ENCODE measurements around the gene RABGAP1. TPM values are rescaled to one million over a fixed set of nuclear protein-coding genes. Genes with fewer than 3 reads are reported as not detected.

RABGAP1 gene
- total and polyA plus RNA-seq, 10 of the 15 experiments (the other 5 are each of a cell fraction or from before 2014, with no cell fraction given), result 2.6 to 31.6 (median 12.5) TPM

- 95% methylated on average over 1 of the region's 1 CpG for WGBS (ENCODE audit: insufficient coverage, insufficient replicate concordance, low lambda C conversion rate, missing lambda C conversion rate)
- peak; percentile 10; the same call in 1 of the 3 replicates for ATAC-seq
- ChIA-PET RAD21 (ENCODE audit: unreplicated experiment) (interaction anchor here (1.3 kb wide), 1 partner anchor 93 kb away, joined by 3 read pairs; no protein-coding TSS in a partner anchor), POLR2A (interaction anchor here (1.1 to 1.8 kb wide), 2 partner anchors 13 to 15 kb away, joined by 3 to 4 read pairs; no protein-coding TSS in a partner anchor), SMC1A (ENCODE audit: uncharacterized antibody, unreplicated experiment) (interaction anchor here (0.7 to 3.4 kb wide), 7 partner anchors 15 to 102 kb away, joined by 3 to 10 read pairs (median 4); partner anchors contain the start of genes PDCL and ZBTB6), CTCF (interaction anchor here (1.1 to 2.9 kb wide), 5 partner anchors 11 to 451 kb away, joined by 3 to 12 read pairs (median 5); no protein-coding TSS in a partner anchor)
- no peak overlapping the region for H3K9ac ChIP-seq (ENCODE audit: control insufficient read depth, insufficient read depth, low read length)
- no peak overlapping the region for H3K4me3 ChIP-seq
- no peak overlapping the region for H3K4me2 ChIP-seq (ENCODE audit: control insufficient read depth, insufficient read depth)
- no peak overlapping the region for H3K27ac ChIP-seq (ENCODE audit: control insufficient read depth, insufficient read depth)
- no peak for FAIRE-seq
- DNase-seq (ENCODE audit: low read depth, low spot score), result no peak
- peaks cover 0 to 8% of the 10 kb centered on the region in 2 experiments; a peak in 3 of 4 replicates for H3K36me3 ChIP-seq (ENCODE audit: control insufficient read depth in 2 of 2, insufficient read depth in 2 of 2, low read length in 1 of 2)
- BruUV-seq (replicated peaks), result no TSS peak
- H2AFZ ChIP-seq (ENCODE audit: control insufficient read depth, low read depth, low read length), result no peak overlapping the region
- TF ChIP-seq MXI1 (IDR thresholded peaks at IDR 0.05; ENCODE audit: low read depth, low read length) (no peak), RAD51 (IDR thresholded peaks at IDR 0.05) (no peak)
- H3K4me1 ChIP-seq (ENCODE audit: control insufficient read depth, insufficient read depth, low read length), result peaks cover 6% of the 10 kb centered on the region
- H3K9me3 ChIP-seq (replicated peaks; ENCODE audit: control insufficient read depth, insufficient read depth, low read length), result no peaks in the 10 kb centered on the region
- no peaks in the 10 kb centered on the region for H3K27me3 ChIP-seq (replicated peaks in 1 of 2; ENCODE audit: control insufficient read depth in 2 of 2, insufficient read depth in 2 of 2, low read length in 1 of 2)
- H3K79me2 ChIP-seq (ENCODE audit: control insufficient read depth, insufficient read depth, low read length), result peaks cover 50% of the 10 kb centered on the region
- in situ Hi-C loops (cut with MboI) (no loop called here), intact Hi-C loops (cut with micrococcal nuclease; ENCODE audit: unreplicated experiment) (loop anchor here (2.0 kb wide), 1 partner anchor 93 kb away; no protein-coding TSS in a partner anchor)
- no peaks in the 10 kb centered on the region for H4K20me1 ChIP-seq (ENCODE audit: control insufficient read depth, insufficient read depth)
Measured at GRCh38 chr9:122897969-122898368, 42.9 kb upstream of the RABGAP1 start.

DNA sequence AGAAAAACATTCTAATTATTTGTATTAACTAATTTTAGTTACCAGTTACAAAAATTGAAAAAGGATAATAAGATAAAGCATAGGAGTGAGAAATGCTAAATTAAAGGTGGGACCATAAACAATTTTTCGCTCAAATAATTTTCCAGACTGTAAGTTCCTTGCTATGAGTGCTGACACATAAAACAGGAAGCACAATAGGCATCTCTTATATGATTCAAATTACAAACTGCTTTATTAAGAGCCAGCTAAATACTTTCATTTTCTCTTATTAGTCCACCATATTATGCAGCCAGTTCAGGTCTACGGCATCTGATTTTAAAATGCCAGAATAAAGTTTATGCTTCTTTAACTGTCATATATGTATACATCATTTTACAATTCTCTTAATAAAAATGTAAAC, 40.0 kb upstream of the RABGAP1 start:
- peak overlapping the region; percentile 68 for H3K9ac ChIP-seq (ENCODE audit: control insufficient read depth, insufficient read depth, low read length)
- H3K27me3 ChIP-seq (replicated peaks in 1 of 2; ENCODE audit: control insufficient read depth in 2 of 2, insufficient read depth in 2 of 2, low read length in 1 of 2), result no peaks in the 10 kb centered on the region
- H3K4me1 ChIP-seq (ENCODE audit: control insufficient read depth, insufficient read depth, low read length), result peaks cover 6% of the 10 kb centered on the region
- 8% methylated on average over 2 of the region's 2 CpGs for WGBS (ENCODE audit: insufficient coverage, insufficient replicate concordance, low lambda C conversion rate, missing lambda C conversion rate)
- ChIA-PET SMC1A (ENCODE audit: uncharacterized antibody, unreplicated experiment) (interaction anchor here (0.7 to 5.0 kb wide), 10 partner anchors 8 to 449 kb away, joined by 3 to 25 read pairs (median 4); partner anchors contain the start of genes ZBTB26 and ZBTB6), POLR2A (interaction anchor here (0.6 to 5.7 kb wide), 6 partner anchors 9 to 876 kb away, joined by 3 to 53 read pairs (median 6); partner anchors contain the start of genes RABGAP1, ZBTB26 and ZBTB6), CTCF (interaction anchor here (0.5 to 2.0 kb wide), 8 partner anchors 11 to 332 kb away, joined by 3 to 10 read pairs (median 4); partner anchors contain the start of genes RABGAP1 and ZBTB6), RAD21 (ENCODE audit: unreplicated experiment) (interaction anchor here (0.6 to 1.4 kb wide), 9 partner anchors 11 to 449 kb away, joined by 3 to 7 read pairs (median 3); partner anchors contain the start of genes ZBTB26 and ZBTB6)
- peaks cover 71% of the 10 kb centered on the region for H3K79me2 ChIP-seq (ENCODE audit: control insufficient read depth, insufficient read depth, low read length)
- peak overlapping the region; percentile 83 for H3K4me2 ChIP-seq (ENCODE audit: control insufficient read depth, insufficient read depth)
- H3K36me3 ChIP-seq (ENCODE audit: control insufficient read depth in 2 of 2, insufficient read depth in 2 of 2, low read length in 1 of 2), result peaks cover 0 to 5% of the 10 kb centered on the region in 2 experiments; a peak in 3 of 4 replicates
- H2AFZ ChIP-seq (ENCODE audit: control insufficient read depth, low read depth, low read length), result peak overlapping the region; percentile 32; the same call in 1 of the 2 replicates
- DNase-seq (ENCODE audit: low read depth, low spot score), result no peak
- peak overlapping the region; percentile 82 for H3K27ac ChIP-seq (ENCODE audit: control insufficient read depth, insufficient read depth)
- H4K20me1 ChIP-seq (ENCODE audit: control insufficient read depth, insufficient read depth), result no peaks in the 10 kb centered on the region
- no peak for FAIRE-seq
- H3K4me3 ChIP-seq, result peak overlapping the region; percentile 59; the same call in 1 of the 2 replicates
- ATAC-seq, result peak; percentile 23
- H3K9me3 ChIP-seq (replicated peaks; ENCODE audit: control insufficient read depth, insufficient read depth, low read length), result no peaks in the 10 kb centered on the region
- intact Hi-C loops (cut with micrococcal nuclease; ENCODE audit: unreplicated experiment), result loop anchor here (10.0 kb wide), 1 partner anchor 444 kb away; no protein-coding TSS in a partner anchor
- in situ Hi-C loops (cut with MboI), result loop anchor here (25.0 kb wide), 1 partner anchor 1962 kb away; the partner anchor contains the start of genes ARPC5L, RPL35 and WDR38
- no TSS peak for BruUV-seq (replicated peaks)
- TF ChIP-seq JUNB (IDR thresholded peaks at IDR 0.05) (no peak), GATAD2B (conservative IDR thresholded peaks at IDR 0.05; ENCODE audit: low read depth) (no peak), POU2F2 (IDR thresholded peaks at IDR 0.05; ENCODE audit: borderline replicate concordance, low read depth, low read length) (no peak), PML (IDR thresholded peaks at IDR 0.05; ENCODE audit: low read length) (no peak; the same call in 1 of the 2 replicates), RAD51 (IDR thresholded peaks at IDR 0.05) (0 out of 2 replicates have a peak, but pooled peaks have one; percentile 29), MXI1 (IDR thresholded peaks at IDR 0.05; ENCODE audit: low read depth, low read length) (no peak), TCF7 (IDR thresholded peaks at IDR 0.05; ENCODE audit: borderline replicate concordance) (no peak), YBX1 (IDR thresholded peaks at IDR 0.05) (no peak), EZH2 (IDR thresholded peaks at IDR 0.05; ENCODE audit: borderline replicate concordance, control insufficient read depth, low read depth, low read length) (no peak), BACH1 (IDR thresholded peaks at IDR 0.05; ENCODE audit: borderline replicate concordance) (no peak), IRF3 (IDR thresholded peaks at IDR 0.05) (no peak)
- TF ChIP-seq, protein P1, sequence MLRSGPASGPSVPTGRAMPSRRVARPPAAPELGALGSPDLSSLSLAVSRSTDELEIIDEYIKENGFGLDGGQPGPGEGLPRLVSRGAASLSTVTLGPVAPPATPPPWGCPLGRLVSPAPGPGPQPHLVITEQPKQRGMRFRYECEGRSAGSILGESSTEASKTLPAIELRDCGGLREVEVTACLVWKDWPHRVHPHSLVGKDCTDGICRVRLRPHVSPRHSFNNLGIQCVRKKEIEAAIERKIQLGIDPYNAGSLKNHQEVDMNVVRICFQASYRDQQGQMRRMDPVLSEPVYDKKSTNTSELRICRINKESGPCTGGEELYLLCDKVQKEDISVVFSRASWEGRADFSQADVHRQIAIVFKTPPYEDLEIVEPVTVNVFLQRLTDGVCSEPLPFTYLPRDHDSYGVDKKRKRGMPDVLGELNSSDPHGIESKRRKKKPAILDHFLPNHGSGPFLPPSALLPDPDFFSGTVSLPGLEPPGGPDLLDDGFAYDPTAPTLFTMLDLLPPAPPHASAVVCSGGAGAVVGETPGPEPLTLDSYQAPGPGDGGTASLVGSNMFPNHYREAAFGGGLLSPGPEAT (IDR thresholded peaks at IDR 0.05; ENCODE audit: low read depth), result peak; percentile 48; the same call in 1 of the 2 replicates
